WTC11 (cell line): ENCODE measurements around the gene TYMS. TPM values are rescaled to one million over a fixed set of nuclear protein-coding genes. Genes with fewer than 3 reads are reported as not detected.

Experiments used
- ATAC-seq: fragments of 200-7000 bp; cut with Tn5 transposase; 2 replicates; pipeline ENCODE4 v1.10.0; 2021; ENCODE audit warnings: mild to moderate bottlenecking, moderate library complexity
- CTCF ChIA-PET: fragments of 300-600 bp; sonication (Branson Sonifier 250); formaldehyde crosslinking; loops from one replicate; lab custom pipeline; 2021; ENCODE audit warnings: antibody characterized with exemption; lab: Charles Lee
- POLR2A ChIA-PET: fragments of 350-600 bp; sonication (Branson Sonifier 250); formaldehyde crosslinking; loops from one replicate; lab custom pipeline; 2021; ENCODE audit warnings: antibody characterized with exemption; lab: Charles Lee
- DNase-seq: peaks from one replicate; pipeline ENCODE4 v3.0.0; 2021; ENCODE audit warnings: low spot score
- H3K27ac Mint-ChIP-seq: 2 replicates; pipeline ENCODE4 v1.8.0; 2021; ENCODE audit warnings: mixed read lengths
- H3K27me3 Mint-ChIP-seq: 2 replicates; pipeline ENCODE4 v1.8.0; 2021; ENCODE audit warnings: low read depth, mild to moderate bottlenecking, moderate library complexity, mixed read lengths
- H3K36me3 Mint-ChIP-seq: 2 replicates; pipeline ENCODE4 v1.8.0; 2021; ENCODE audit warnings: mixed read lengths
- H3K4me1 Mint-ChIP-seq: 2 replicates; pipeline ENCODE4 v1.8.0; 2022; ENCODE audit warnings: mixed read lengths
- H3K4me3 Mint-ChIP-seq: 2 replicates; pipeline ENCODE4 v1.8.0; 2021; ENCODE audit warnings: mild to moderate bottlenecking, moderate library complexity, mixed read lengths
- H3K9me3 Mint-ChIP-seq: 2 replicates; pipeline ENCODE4 v1.8.0; 2021; ENCODE audit warnings: mixed read lengths
- CREB1 ChIP-seq: sonication (generic); formaldehyde crosslinking; IDR thresholded peaks from 2 replicates; pipeline ENCODE4 v1.8.0; 2023; ENCODE audit warnings: mild to moderate bottlenecking, missing genetic modification reagents
- CREM ChIP-seq: sonication (generic); formaldehyde crosslinking; IDR thresholded peaks from 2 replicates; pipeline ENCODE4 v1.8.1; 2022; ENCODE audit warnings: mild to moderate bottlenecking, missing genetic modification reagents, moderate library complexity
- EMX1 ChIP-seq: fragments of 250-450 bp; sonication (Bioruptor Pico); IDR thresholded peaks from 2 replicates; pipeline ENCODE4 v1.8.0; 2021; ENCODE audit warnings: mild to moderate bottlenecking
- FOXK1 ChIP-seq: sonication (generic); formaldehyde crosslinking; IDR thresholded peaks from 2 replicates; pipeline ENCODE4 v1.8.0; 2022; ENCODE audit warnings: mild to moderate bottlenecking, moderate library complexity, missing genetic modification reagents
- FOXP1 ChIP-seq: sonication (generic); formaldehyde crosslinking; IDR thresholded peaks from 2 replicates; pipeline ENCODE4 v1.8.0; 2022; ENCODE audit warnings: missing genetic modification reagents, mild to moderate bottlenecking, moderate library complexity, borderline replicate concordance
- MYBL2 ChIP-seq: sonication (generic); formaldehyde crosslinking; IDR thresholded peaks from 2 replicates; pipeline ENCODE4 v1.8.1; 2023; ENCODE audit warnings: mild to moderate bottlenecking, moderate library complexity, missing genetic modification reagents
- NR3C1 ChIP-seq: sonication (generic); formaldehyde crosslinking; conservative IDR thresholded peaks from 2 replicates; pipeline ENCODE4 v1.8.1; 2023; ENCODE audit warnings: low read depth, mild to moderate bottlenecking, missing genetic modification reagents
- OVOL2 ChIP-seq: fragments of 250-450 bp; sonication (Bioruptor Pico); IDR thresholded peaks from 2 replicates; pipeline ENCODE4 v1.9.0; 2021; ENCODE audit warnings: mild to moderate bottlenecking, borderline replicate concordance
- RORB ChIP-seq: fragments of 250-450 bp; sonication (Bioruptor Pico); IDR thresholded peaks from 2 replicates; pipeline ENCODE4 v1.9.0; 2021; ENCODE audit warnings: mild to moderate bottlenecking
- TEAD4 ChIP-seq: sonication (generic); formaldehyde crosslinking; IDR thresholded peaks from 2 replicates; pipeline ENCODE4 v1.8.0; 2022; ENCODE audit warnings: mild to moderate bottlenecking, missing genetic modification reagents
- ZNF138 ChIP-seq: sonication (generic); formaldehyde crosslinking; conservative IDR thresholded peaks from 2 replicates; pipeline ENCODE4 v1.8.1; 2022; ENCODE audit warnings: mild to moderate bottlenecking, moderate library complexity, missing genetic modification reagents
- ZNF219 ChIP-seq: sonication (generic); formaldehyde crosslinking; IDR thresholded peaks from 2 replicates; pipeline ENCODE4 v1.8.0; 2023; ENCODE audit warnings: missing genetic modification reagents, mild to moderate bottlenecking, borderline replicate concordance
- total RNA-seq: library from RNA; stranded (reverse); gene quantifications from 3 replicates; pipeline ENCODE4 v1.2.3, GENCODE V29; 2021
- TF ChIP-seq, protein P1 (sequence below): sonication (generic); formaldehyde crosslinking; IDR thresholded peaks from 2 replicates; pipeline ENCODE4 v1.8.1; 2023; ENCODE audit warnings: mild to moderate bottlenecking, missing genetic modification reagents
- TF ChIP-seq, protein P2 (sequence below): sonication (generic); formaldehyde crosslinking; IDR thresholded peaks from 2 replicates; pipeline ENCODE4 v1.8.1; 2022; ENCODE audit warnings: missing genetic modification reagents, borderline replicate concordance
- TF ChIP-seq, protein P3 (sequence below): fragments of 250-450 bp; sonication (Bioruptor Pico); conservative IDR thresholded peaks from 2 replicates; pipeline ENCODE4 v1.9.0; 2021; ENCODE audit warnings: mild to moderate bottlenecking
- TF ChIP-seq, protein P4 (sequence below): sonication (generic); formaldehyde crosslinking; IDR thresholded peaks from 2 replicates; pipeline ENCODE4 v1.8.0; 2022; ENCODE audit warnings: missing genetic modification reagents
- TF ChIP-seq, protein P5 (sequence below): sonication (generic); formaldehyde crosslinking; IDR thresholded peaks from 2 replicates; pipeline ENCODE4 v1.8.0; 2023; ENCODE audit warnings: mild to moderate bottlenecking, missing genetic modification reagents
- TF ChIP-seq, protein P6 (sequence below): sonication (generic); formaldehyde crosslinking; IDR thresholded peaks from 2 replicates; pipeline ENCODE4 v1.8.0; 2023; ENCODE audit warnings: missing genetic modification reagents
- TF ChIP-seq, protein P7 (sequence below): fragments of 250-450 bp; sonication (Bioruptor Pico); IDR thresholded peaks from 2 replicates; pipeline ENCODE4 v1.9.0; 2021; ENCODE audit warnings: mild to moderate bottlenecking
- TF ChIP-seq, protein P8 (sequence below): sonication (generic); formaldehyde crosslinking; IDR thresholded peaks from 2 replicates; pipeline ENCODE4 v1.8.0; 2022; ENCODE audit warnings: mild to moderate bottlenecking, missing genetic modification reagents
- TF ChIP-seq, protein P9 (sequence below): sonication (generic); formaldehyde crosslinking; conservative IDR thresholded peaks from 2 replicates; pipeline ENCODE4 v1.8.1; 2022; ENCODE audit warnings: mild to moderate bottlenecking, missing genetic modification reagents

The TYMS gene
- total RNA-seq, 1 experiment from 2014 or later, result 86.4 TPM

DNA sequence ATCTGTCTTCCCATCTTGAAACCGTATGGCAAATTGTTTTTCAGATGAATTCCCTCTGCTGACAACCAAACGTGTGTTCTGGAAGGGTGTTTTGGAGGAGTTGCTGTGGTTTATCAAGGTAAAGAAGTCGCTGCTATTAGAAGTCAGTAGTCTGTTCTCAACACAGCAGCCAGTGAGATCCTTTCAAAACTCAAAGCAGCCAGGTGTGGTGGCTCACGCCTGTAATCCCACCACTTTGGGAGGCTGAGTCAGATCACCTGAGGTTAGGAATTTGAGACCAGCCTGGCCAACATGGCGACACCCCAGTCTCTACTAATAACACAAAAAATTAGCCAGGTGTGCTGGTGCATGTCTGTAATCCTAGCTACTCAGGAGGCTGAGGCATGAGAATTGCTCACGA, 2.1 kb downstream of the TYMS start:
- Mint-ChIP-seq H3K9me3 (peaks cover 9% of the 10 kb centered on the region), H3K4me1 (peaks cover 29% of the 10 kb centered on the region), H3K4me3 (peak overlapping the region; percentile 88), H3K27me3 (no peaks in the 10 kb centered on the region), H3K27ac (no peak overlapping the region; the same call in 1 of the 2 replicates), H3K36me3 (peaks cover 46% of the 10 kb centered on the region)
- TF ChIP-seq MYBL2, result no peak
- no peak for TF ChIP-seq OVOL2
- no peak for TF ChIP-seq FOXK1
- no peak for TF ChIP-seq EMX1 (CRISPR knock-in tag)
- DNase-seq, result no peak
- no peak for ATAC-seq
- ChIA-PET POLR2A (no interaction called here), CTCF (interaction anchor here (0.6 to 3.4 kb wide), 2 partner anchors 32 to 35 kb away, joined by 3 to 30 read pairs; no protein-coding TSS in a partner anchor)

DNA sequence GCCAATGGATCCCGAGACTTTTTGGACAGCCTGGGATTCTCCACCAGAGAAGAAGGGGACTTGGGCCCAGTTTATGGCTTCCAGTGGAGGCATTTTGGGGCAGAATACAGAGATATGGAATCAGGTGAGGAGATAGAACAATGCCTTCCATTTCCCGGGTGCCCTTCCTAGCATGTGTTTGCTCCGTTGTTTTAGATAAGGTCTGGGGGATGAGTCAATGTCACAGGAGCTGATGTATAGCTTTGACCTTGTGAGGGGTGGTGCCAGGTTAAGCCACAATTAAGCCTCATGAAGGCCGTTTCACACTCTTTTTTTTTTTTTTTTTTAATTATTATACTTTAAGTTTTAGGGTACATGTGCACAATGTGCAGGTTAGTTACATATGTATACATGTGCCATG, 4.7 kb downstream of the TYMS start:
- ATAC-seq, result no peak
- POLR2A ChIA-PET, result no interaction called here
- TF ChIP-seq EMX1 (CRISPR knock-in tag), result no peak
- TF ChIP-seq, protein P1, sequence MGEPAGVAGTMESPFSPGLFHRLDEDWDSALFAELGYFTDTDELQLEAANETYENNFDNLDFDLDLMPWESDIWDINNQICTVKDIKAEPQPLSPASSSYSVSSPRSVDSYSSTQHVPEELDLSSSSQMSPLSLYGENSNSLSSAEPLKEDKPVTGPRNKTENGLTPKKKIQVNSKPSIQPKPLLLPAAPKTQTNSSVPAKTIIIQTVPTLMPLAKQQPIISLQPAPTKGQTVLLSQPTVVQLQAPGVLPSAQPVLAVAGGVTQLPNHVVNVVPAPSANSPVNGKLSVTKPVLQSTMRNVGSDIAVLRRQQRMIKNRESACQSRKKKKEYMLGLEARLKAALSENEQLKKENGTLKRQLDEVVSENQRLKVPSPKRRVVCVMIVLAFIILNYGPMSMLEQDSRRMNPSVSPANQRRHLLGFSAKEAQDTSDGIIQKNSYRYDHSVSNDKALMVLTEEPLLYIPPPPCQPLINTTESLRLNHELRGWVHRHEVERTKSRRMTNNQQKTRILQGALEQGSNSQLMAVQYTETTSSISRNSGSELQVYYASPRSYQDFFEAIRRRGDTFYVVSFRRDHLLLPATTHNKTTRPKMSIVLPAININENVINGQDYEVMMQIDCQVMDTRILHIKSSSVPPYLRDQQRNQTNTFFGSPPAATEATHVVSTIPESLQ (CRISPR knock-in tag), result no peak
- TF ChIP-seq, protein P2, sequence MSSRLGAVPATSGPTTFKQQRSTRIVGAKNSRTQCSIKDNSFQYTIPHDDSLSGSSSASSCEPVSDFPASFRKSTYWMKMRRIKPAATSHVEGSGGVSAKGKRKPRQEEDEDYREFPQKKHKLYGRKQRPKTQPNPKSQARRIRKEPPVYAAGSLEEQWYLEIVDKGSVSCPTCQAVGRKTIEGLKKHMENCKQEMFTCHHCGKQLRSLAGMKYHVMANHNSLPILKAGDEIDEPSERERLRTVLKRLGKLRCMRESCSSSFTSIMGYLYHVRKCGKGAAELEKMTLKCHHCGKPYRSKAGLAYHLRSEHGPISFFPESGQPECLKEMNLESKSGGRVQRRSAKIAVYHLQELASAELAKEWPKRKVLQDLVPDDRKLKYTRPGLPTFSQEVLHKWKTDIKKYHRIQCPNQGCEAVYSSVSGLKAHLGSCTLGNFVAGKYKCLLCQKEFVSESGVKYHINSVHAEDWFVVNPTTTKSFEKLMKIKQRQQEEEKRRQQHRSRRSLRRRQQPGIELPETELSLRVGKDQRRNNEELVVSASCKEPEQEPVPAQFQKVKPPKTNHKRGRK, result no peak
- TF ChIP-seq CREM (CRISPR knock-in tag), result no peak
- TF ChIP-seq, protein P3, sequence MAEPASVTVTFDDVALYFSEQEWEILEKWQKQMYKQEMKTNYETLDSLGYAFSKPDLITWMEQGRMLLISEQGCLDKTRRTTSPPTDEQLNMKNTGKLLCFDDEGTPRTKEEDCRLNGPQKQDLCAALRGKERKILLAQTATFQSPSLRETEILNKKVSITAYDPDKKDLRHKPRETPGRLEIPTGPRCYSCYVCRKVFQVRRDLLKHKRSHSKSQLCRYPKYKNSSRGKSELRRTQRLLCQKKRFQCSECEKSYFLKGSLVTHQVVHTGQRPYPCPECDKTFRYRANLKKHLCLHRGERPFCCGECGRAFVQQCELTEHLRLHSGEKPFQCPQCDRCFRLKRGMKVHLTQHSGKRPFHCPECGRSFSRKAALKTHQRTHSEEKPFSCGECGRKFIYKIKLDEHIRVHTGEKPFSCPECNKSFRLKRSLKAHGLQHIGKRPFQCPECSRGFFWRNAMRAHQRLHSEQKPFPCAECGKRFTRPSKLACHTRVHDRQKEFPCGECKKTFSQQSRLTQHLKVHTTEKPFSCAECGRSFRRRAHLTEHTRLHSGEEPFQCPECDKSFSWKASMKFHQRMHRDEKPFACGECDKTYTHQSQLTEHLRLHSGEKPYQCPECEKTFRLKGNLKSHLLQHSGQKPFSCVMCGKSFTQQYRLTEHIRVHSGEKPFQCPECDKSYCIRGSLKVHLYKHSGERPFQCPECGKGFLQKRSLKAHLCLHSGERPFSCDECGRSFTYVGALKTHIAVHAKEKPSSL (CRISPR knock-in tag), result no peak
- TF ChIP-seq, protein P4, sequence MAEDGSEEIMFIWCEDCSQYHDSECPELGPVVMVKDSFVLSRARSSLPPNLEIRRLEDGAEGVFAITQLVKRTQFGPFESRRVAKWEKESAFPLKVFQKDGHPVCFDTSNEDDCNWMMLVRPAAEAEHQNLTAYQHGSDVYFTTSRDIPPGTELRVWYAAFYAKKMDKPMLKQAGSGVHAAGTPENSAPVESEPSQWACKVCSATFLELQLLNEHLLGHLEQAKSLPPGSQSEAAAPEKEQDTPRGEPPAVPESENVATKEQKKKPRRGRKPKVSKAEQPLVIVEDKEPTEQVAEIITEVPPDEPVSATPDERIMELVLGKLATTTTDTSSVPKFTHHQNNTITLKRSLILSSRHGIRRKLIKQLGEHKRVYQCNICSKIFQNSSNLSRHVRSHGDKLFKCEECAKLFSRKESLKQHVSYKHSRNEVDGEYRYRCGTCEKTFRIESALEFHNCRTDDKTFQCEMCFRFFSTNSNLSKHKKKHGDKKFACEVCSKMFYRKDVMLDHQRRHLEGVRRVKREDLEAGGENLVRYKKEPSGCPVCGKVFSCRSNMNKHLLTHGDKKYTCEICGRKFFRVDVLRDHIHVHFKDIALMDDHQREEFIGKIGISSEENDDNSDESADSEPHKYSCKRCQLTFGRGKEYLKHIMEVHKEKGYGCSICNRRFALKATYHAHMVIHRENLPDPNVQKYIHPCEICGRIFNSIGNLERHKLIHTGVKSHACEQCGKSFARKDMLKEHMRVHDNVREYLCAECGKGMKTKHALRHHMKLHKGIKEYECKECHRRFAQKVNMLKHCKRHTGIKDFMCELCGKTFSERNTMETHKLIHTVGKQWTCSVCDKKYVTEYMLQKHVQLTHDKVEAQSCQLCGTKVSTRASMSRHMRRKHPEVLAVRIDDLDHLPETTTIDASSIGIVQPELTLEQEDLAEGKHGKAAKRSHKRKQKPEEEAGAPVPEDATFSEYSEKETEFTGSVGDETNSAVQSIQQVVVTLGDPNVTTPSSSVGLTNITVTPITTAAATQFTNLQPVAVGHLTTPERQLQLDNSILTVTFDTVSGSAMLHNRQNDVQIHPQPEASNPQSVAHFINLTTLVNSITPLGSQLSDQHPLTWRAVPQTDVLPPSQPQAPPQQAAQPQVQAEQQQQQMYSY (CRISPR knock-in tag), result no peak
- TF ChIP-seq RORB (CRISPR knock-in tag), result no peak
- TF ChIP-seq TEAD4 (CRISPR knock-in tag), result no peak
- TF ChIP-seq, protein P5, sequence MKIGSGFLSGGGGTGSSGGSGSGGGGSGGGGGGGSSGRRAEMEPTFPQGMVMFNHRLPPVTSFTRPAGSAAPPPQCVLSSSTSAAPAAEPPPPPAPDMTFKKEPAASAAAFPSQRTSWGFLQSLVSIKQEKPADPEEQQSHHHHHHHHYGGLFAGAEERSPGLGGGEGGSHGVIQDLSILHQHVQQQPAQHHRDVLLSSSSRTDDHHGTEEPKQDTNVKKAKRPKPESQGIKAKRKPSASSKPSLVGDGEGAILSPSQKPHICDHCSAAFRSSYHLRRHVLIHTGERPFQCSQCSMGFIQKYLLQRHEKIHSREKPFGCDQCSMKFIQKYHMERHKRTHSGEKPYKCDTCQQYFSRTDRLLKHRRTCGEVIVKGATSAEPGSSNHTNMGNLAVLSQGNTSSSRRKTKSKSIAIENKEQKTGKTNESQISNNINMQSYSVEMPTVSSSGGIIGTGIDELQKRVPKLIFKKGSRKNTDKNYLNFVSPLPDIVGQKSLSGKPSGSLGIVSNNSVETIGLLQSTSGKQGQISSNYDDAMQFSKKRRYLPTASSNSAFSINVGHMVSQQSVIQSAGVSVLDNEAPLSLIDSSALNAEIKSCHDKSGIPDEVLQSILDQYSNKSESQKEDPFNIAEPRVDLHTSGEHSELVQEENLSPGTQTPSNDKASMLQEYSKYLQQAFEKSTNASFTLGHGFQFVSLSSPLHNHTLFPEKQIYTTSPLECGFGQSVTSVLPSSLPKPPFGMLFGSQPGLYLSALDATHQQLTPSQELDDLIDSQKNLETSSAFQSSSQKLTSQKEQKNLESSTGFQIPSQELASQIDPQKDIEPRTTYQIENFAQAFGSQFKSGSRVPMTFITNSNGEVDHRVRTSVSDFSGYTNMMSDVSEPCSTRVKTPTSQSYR (CRISPR knock-in tag), result no peak
- TF ChIP-seq ZNF138 (CRISPR knock-in tag), result no peak
- no peak for TF ChIP-seq ZNF219 (CRISPR knock-in tag)
- TF ChIP-seq, protein P6, sequence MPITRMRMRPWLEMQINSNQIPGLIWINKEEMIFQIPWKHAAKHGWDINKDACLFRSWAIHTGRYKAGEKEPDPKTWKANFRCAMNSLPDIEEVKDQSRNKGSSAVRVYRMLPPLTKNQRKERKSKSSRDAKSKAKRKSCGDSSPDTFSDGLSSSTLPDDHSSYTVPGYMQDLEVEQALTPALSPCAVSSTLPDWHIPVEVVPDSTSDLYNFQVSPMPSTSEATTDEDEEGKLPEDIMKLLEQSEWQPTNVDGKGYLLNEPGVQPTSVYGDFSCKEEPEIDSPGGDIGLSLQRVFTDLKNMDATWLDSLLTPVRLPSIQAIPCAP (CRISPR knock-in tag), result no peak
- no peak for TF ChIP-seq CREB1 (CRISPR knock-in tag)
- TF ChIP-seq, protein P7, sequence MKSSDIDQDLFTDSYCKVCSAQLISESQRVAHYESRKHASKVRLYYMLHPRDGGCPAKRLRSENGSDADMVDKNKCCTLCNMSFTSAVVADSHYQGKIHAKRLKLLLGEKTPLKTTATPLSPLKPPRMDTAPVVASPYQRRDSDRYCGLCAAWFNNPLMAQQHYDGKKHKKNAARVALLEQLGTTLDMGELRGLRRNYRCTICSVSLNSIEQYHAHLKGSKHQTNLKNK, result no peak
- no peak for TF ChIP-seq FOXP1
- TF ChIP-seq NR3C1 (CRISPR knock-in tag), result no peak
- TF ChIP-seq, protein P8, sequence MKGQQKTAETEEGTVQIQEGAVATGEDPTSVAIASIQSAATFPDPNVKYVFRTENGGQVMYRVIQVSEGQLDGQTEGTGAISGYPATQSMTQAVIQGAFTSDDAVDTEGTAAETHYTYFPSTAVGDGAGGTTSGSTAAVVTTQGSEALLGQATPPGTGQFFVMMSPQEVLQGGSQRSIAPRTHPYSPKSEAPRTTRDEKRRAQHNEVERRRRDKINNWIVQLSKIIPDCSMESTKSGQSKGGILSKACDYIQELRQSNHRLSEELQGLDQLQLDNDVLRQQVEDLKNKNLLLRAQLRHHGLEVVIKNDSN (CRISPR knock-in tag), result no peak
- TF ChIP-seq, protein P9, sequence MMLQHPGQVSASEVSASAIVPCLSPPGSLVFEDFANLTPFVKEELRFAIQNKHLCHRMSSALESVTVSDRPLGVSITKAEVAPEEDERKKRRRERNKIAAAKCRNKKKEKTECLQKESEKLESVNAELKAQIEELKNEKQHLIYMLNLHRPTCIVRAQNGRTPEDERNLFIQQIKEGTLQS (CRISPR knock-in tag), result no peak

More for the DNA sequence above, 4.7 kb downstream of the TYMS start:
- no peak overlapping the region for H3K27ac Mint-ChIP-seq
- peaks cover 15% of the 10 kb centered on the region for H3K9me3 Mint-ChIP-seq
- H3K36me3 Mint-ChIP-seq, result peaks cover 56% of the 10 kb centered on the region
- no peak overlapping the region for H3K4me3 Mint-ChIP-seq
- H3K4me1 Mint-ChIP-seq, result peaks cover 12% of the 10 kb centered on the region
- no peaks in the 10 kb centered on the region for H3K27me3 Mint-ChIP-seq
- CTCF ChIA-PET, result interaction anchor here (1.3 kb wide), 1 partner anchor 38 kb away, joined by 3 read pairs; no protein-coding TSS in a partner anchor
- DNase-seq, result no peak
